Measurements from ENCODE around the gene ZNF605.

ZNF605 gene

DNA sequence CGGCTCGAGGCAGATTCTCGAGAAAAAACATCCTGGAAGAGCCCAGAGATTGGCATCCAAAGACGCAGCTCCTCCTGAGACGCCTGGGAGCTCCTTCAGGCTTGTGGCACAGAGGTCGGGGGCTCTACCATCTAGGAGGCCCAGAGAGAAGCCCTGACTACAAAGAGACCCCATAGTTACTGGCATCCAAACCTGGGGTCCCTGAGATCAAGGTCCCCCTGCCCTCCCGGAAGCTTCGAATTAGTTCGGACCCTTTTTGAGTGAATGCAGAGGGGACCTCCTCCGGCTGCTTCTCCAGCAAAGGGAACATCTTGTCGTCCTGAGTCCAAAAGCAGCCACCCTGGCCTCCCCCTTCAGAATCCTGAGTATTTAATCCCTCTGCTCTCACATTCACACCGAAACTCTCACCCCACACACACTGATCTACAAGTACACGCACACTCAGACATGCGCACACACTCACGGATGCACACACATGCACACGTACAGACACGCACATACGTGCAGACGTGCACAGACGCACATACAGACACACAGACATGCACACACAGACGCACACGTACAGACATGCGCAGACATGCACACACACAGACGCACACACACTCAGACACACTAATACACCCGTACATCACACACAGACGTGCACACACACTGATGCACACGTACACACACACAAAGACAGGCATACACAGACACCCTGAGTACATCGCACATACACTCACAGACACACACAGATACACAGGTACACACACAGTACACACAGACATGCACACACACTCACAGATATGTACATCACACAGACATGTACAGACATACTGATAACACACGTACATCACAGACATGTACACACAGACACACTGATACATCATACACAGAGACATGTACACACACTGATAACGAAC, 5.9 kb downstream of the ZNF605 start:
- ChIA-PET POLR2A (no interaction called here), CTCF (no interaction called here)
- no peak for DNase-seq (ENCODE audit: low read depth, low spot score)
- TF ChIP-seq, protein P1, sequence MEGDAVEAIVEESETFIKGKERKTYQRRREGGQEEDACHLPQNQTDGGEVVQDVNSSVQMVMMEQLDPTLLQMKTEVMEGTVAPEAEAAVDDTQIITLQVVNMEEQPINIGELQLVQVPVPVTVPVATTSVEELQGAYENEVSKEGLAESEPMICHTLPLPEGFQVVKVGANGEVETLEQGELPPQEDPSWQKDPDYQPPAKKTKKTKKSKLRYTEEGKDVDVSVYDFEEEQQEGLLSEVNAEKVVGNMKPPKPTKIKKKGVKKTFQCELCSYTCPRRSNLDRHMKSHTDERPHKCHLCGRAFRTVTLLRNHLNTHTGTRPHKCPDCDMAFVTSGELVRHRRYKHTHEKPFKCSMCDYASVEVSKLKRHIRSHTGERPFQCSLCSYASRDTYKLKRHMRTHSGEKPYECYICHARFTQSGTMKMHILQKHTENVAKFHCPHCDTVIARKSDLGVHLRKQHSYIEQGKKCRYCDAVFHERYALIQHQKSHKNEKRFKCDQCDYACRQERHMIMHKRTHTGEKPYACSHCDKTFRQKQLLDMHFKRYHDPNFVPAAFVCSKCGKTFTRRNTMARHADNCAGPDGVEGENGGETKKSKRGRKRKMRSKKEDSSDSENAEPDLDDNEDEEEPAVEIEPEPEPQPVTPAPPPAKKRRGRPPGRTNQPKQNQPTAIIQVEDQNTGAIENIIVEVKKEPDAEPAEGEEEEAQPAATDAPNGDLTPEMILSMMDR (IDR thresholded peaks at IDR 0.05; ENCODE audit: insufficient read depth, low read length, missing control alignments) = no peak
- no peak overlapping the region for H3K4me3 ChIP-seq (ENCODE audit: low read depth, low read length)

- ChIA-PET POLR2A (no interaction called here), CTCF (no interaction called here)
- DNase-seq (ENCODE audit: low read depth, low spot score) = no peak
- TF ChIP-seq, protein P1 (IDR thresholded peaks at IDR 0.05; ENCODE audit: insufficient read depth, low read length, missing control alignments) = no peak
- no peak overlapping the region for H3K4me3 ChIP-seq (ENCODE audit: low read depth, low read length)
These were observed 7.7 kb downstream of the ZNF605 start for GRCh38 chr12:132948146-132949066.

DNA sequence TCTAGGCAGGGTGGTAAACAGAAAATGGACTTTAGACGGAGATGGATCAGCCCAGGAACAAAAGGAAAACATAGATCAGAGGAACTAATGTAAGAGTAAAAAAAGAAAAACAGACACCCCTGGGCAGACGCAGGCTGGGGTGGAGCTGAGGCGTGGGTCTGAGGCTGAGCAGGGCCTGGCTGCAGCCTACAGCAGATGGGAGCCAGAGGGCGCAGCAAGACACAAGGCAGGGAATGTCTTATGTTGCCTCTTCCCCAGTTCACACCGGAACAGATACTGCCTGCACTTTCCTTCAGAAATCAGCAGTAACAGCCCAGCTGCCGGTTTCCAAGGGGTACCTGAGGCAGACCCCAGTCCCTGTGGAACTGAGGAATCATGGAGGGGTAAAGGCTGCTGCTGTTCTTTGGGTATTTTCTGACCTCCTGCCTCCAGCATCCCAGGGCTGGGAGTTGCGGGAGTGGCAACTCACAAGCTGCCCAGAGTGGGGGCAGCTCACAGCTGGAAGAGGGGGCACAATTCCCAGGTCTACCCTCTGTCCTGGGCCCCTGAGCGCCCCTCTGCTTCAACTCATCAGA, 9.8 kb downstream of the ZNF605 start:
- no peak for DNase-seq (ENCODE audit: low read depth, low spot score)
- ChIA-PET CTCF (no interaction called here), POLR2A (no interaction called here)
- TF ChIP-seq, protein P1 (IDR thresholded peaks at IDR 0.05; ENCODE audit: insufficient read depth, low read length, missing control alignments) = no peak
- no peak overlapping the region for H3K4me3 ChIP-seq (ENCODE audit: low read depth, low read length)

GRCh38 chr12:132945806-132946205, 10.3 kb downstream of the ZNF605 start:
- CTCF ChIA-PET = no interaction called here
- POLR2A ChIA-PET = no interaction called here
- no peak overlapping the region for H3K4me3 ChIP-seq (ENCODE audit: low read depth, low read length)
- TF ChIP-seq, protein P1 (IDR thresholded peaks at IDR 0.05; ENCODE audit: insufficient read depth, low read length, missing control alignments) = no peak
- no peak for DNase-seq (ENCODE audit: low read depth, low spot score)

DNA sequence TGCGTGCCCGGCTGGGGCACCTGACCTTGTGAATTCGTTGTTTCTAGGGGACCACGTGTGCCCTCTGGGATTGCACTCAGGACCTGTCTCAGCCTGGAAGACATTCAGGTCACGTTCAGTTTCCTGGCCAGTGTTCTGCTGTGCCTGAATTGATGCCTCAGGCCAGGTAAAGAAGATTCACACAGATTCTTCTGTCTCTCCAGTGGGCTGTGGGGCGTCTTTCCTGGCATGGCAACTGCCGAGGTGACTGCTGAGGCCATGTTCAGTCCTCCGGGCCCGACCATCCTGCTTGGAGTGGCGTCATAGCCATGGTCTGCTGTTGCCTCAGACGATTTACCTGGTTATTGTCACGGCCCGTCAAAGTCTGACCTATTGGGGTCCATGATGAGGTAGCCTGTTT, 13.5 kb downstream of the ZNF605 start:
- TF ChIP-seq, protein P1 (IDR thresholded peaks at IDR 0.05; ENCODE audit: insufficient read depth, low read length, missing control alignments) = no peak
- H3K4me3 ChIP-seq (ENCODE audit: low read depth, low read length) = no peak overlapping the region
- ChIA-PET CTCF (no interaction called here), POLR2A (no interaction called here)
- no peak for DNase-seq (ENCODE audit: low read depth, low spot score)
